Activated CD4-positive, alpha-beta T cell treated with anti-CD3 and anti-CD28 coated beads, Interleukin-2, amount 50 U/mL, for 4 hours (primary cell): ENCODE data around the gene ASIP.
"Not testable (repeated sequence)": the region's sequence is repeated elsewhere in the genome, so short reads cannot be mapped to it uniquely, and the experiment has no call there.

Source experiments
- DNase-seq, 2 experiments: peaks; one replicate each; pipeline ENCODE4 v3.0.0-alpha.2; 2020

Gene ASIP

GRCh38 chr20:34240693-34241615 is at the start of gene ASIP:
Gene ASIP (plus strand): TSS chr20:34241423. CDS start chr20:34260375, 18,952 bp downstream.
- DNase-seq, result peak in 1 of 2 experiments; percentile 1

- DNase-seq, result no peak
These were observed 48.2 kb upstream of the ASIP start for GRCh38 chr20:34193051-34193450.

- DNase-seq, result no peak
These were observed 42.0 kb upstream of the ASIP start for GRCh38 chr20:34199183-34199582.

- DNase-seq, result no peak
These were observed 41.2 kb upstream of the ASIP start for GRCh38 chr20:34200023-34200422.

- no peak for DNase-seq
These were observed 39.7 kb upstream of the ASIP start for GRCh38 chr20:34201531-34201930.

- not testable (repeated sequence) for DNase-seq
These were observed 35.9 kb upstream of the ASIP start for GRCh38 chr20:34205172-34205880.

GRCh38 chr20:34209111-34209510 is 32.1 kb upstream of the ASIP start:
- no peak for DNase-seq

- DNase-seq, result no peak
These were observed 31.0 kb upstream of the ASIP start for GRCh38 chr20:34210271-34210670.

- no peak for DNase-seq
These were observed 29.6 kb upstream of the ASIP start for GRCh38 chr20:34211591-34211990.

GRCh38 chr20:34213213-34213612 is 28.0 kb upstream of the ASIP start:
- DNase-seq, result no peak

GRCh38 chr20:34215711-34216381 is 25.4 kb upstream of the ASIP start:
- DNase-seq, result peak; percentile 5 to 21

- no peak for DNase-seq
These were observed 24.9 kb upstream of the ASIP start for GRCh38 chr20:34216382-34216742.

GRCh38 chr20:34220561-34220960 is 20.7 kb upstream of the ASIP start:
- DNase-seq, result no peak

- no peak for DNase-seq
These were observed 19.0 kb upstream of the ASIP start for GRCh38 chr20:34222208-34222607.

- not testable (repeated sequence) for DNase-seq
These were observed 17.0 kb upstream of the ASIP start for GRCh38 chr20:34224251-34224650.

- no peak for DNase-seq
These were observed 9.6 kb upstream of the ASIP start for GRCh38 chr20:34231634-34232033.

GRCh38 chr20:34232494-34233087 is 8.6 kb upstream of the ASIP start:
- no peak for DNase-seq

- DNase-seq, result no peak
These were observed 7.5 kb upstream of the ASIP start for GRCh38 chr20:34233687-34234086.

GRCh38 chr20:34235875-34236274 is 5.3 kb upstream of the ASIP start:
- DNase-seq, result no peak

GRCh38 chr20:34237942-34238341 is 3.3 kb upstream of the ASIP start:
- DNase-seq, result no peak

- DNase-seq, result no peak
These were observed 1.1 kb upstream of the ASIP start for GRCh38 chr20:34240121-34240520.

GRCh38 chr20:34242015-34242414 is 792 bp downstream of the ASIP start:
- DNase-seq, result not testable (repeated sequence)

GRCh38 chr20:34242879-34243278 is 1.7 kb downstream of the ASIP start:
- DNase-seq, result no peak
